Measurements from ENCODE around the gene FKTN.

DNA sequence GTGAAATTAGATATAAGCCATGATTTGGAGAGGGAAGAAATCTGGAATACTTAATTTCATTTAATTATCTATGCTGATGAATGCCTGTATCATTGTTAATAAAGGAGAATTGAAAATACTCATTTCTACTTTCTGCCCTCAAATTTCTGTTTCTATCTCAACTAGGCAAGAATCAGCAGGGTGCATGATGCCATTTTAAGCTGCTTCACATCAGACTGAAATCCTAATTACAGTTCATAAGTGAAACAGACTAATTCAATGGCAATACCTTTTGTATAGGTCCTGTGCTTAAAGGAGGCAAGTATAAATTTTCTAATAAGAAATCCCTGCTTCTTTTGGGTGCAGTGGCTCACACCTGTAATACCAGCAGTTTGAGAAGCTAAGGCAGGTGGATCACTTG lies 82.0 kb downstream of the FKTN start:
- TF ChIP-seq POLR2A (IDR thresholded peaks at IDR 0.05; ENCODE audit: extremely low read depth, insufficient read length) = no peak
- TF ChIP-seq, protein P1, sequence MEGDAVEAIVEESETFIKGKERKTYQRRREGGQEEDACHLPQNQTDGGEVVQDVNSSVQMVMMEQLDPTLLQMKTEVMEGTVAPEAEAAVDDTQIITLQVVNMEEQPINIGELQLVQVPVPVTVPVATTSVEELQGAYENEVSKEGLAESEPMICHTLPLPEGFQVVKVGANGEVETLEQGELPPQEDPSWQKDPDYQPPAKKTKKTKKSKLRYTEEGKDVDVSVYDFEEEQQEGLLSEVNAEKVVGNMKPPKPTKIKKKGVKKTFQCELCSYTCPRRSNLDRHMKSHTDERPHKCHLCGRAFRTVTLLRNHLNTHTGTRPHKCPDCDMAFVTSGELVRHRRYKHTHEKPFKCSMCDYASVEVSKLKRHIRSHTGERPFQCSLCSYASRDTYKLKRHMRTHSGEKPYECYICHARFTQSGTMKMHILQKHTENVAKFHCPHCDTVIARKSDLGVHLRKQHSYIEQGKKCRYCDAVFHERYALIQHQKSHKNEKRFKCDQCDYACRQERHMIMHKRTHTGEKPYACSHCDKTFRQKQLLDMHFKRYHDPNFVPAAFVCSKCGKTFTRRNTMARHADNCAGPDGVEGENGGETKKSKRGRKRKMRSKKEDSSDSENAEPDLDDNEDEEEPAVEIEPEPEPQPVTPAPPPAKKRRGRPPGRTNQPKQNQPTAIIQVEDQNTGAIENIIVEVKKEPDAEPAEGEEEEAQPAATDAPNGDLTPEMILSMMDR (IDR thresholded peaks at IDR 0.05; ENCODE audit: low read depth, low read length) = no peak
- TF ChIP-seq, protein P2, sequence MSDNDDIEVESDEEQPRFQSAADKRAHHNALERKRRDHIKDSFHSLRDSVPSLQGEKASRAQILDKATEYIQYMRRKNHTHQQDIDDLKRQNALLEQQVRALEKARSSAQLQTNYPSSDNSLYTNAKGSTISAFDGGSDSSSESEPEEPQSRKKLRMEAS (IDR thresholded peaks at IDR 0.05; ENCODE audit: low read depth, low read length) = no peak
- TF ChIP-seq MYC (IDR thresholded peaks at IDR 0.05; ENCODE audit: low read depth, low read length) = no peak
